ENCODE results near the gene MFSD1.

DNA sequence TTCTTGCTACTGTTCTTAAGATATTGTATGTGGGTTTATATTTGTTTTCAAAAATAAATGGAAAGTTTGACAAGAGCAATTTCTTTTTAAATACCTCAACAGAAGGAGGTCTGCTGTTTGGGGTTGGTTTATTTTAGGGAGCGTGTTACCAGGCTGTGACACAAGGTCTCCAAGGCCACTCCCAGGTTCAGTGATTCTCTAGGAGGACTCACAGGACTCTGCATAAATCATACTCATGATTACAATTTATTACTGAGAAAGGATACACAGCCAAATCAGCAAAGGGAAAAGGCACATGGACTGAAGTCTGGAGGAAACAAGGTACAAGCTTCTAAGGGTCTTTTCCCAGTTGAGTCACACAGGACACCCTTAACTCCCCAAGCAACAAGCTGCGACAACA, 18.8 kb upstream of the MFSD1 start:
- TF ChIP-seq, protein P1, sequence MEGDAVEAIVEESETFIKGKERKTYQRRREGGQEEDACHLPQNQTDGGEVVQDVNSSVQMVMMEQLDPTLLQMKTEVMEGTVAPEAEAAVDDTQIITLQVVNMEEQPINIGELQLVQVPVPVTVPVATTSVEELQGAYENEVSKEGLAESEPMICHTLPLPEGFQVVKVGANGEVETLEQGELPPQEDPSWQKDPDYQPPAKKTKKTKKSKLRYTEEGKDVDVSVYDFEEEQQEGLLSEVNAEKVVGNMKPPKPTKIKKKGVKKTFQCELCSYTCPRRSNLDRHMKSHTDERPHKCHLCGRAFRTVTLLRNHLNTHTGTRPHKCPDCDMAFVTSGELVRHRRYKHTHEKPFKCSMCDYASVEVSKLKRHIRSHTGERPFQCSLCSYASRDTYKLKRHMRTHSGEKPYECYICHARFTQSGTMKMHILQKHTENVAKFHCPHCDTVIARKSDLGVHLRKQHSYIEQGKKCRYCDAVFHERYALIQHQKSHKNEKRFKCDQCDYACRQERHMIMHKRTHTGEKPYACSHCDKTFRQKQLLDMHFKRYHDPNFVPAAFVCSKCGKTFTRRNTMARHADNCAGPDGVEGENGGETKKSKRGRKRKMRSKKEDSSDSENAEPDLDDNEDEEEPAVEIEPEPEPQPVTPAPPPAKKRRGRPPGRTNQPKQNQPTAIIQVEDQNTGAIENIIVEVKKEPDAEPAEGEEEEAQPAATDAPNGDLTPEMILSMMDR (IDR thresholded peaks at IDR 0.05 in 4 of 5, conservative IDR thresholded peaks at IDR 0.05 in 1 of 5), result no peak
- no peak for TF ChIP-seq POLR2A (IDR thresholded peaks at IDR 0.05)
